ENCODE results near the gene ITGB8. TPM values are rescaled to one million over a fixed set of nuclear protein-coding genes. Genes with fewer than 3 reads are reported as not detected.

The ITGB8 gene
- total RNA-seq, 2 experiments from 2014 or later = not detected

GRCh38 chr7:20296901-20297300, 33.8 kb upstream of the ITGB8 start:
- H3K36me3 Mint-ChIP-seq (ENCODE audit: low read depth) = no peaks in the 10 kb centered on the region
- H3K27ac Mint-ChIP-seq = no peak overlapping the region
- POLR2A ChIA-PET = no interaction called here

GRCh38 chr7:20298486-20298901, 32.2 kb upstream of the ITGB8 start:
- TF ChIP-seq CTCF (IDR thresholded peaks at IDR 0.05) = no peak
- intact Hi-C loops (cut with micrococcal nuclease) = no loop called here

More at GRCh38 chr7:20296901-20297300, 33.8 kb upstream of the ITGB8 start:
- no peak for ATAC-seq
- CTCF ChIA-PET = no interaction called here
- no peak for TF ChIP-seq CTCF (IDR thresholded peaks at IDR 0.05)
- DNase-seq = no peak
- H3K4me1 Mint-ChIP-seq (ENCODE audit: low read depth) = peaks cover 4% of the 10 kb centered on the region
- no peaks in the 10 kb centered on the region for H3K27me3 Mint-ChIP-seq
- intact Hi-C loops (cut with micrococcal nuclease) = no loop called here
- no peak overlapping the region for H3K4me3 Mint-ChIP-seq
- H3K9me3 Mint-ChIP-seq = peaks cover 4% of the 10 kb centered on the region

GRCh38 chr7:20299145-20299544, 31.6 kb upstream of the ITGB8 start:
- DNase-seq (no peak), ATAC-seq (no peak)
- no peak overlapping the region for H3K27ac Mint-ChIP-seq
- H3K9me3 Mint-ChIP-seq = peaks cover 4% of the 10 kb centered on the region
- TF ChIP-seq CTCF (IDR thresholded peaks at IDR 0.05) = no peak
- H3K36me3 Mint-ChIP-seq (ENCODE audit: low read depth) = no peaks in the 10 kb centered on the region
- H3K4me1 Mint-ChIP-seq (ENCODE audit: low read depth) = peaks cover 4% of the 10 kb centered on the region
- POLR2A ChIA-PET = no interaction called here
- intact Hi-C loops (cut with micrococcal nuclease) = no loop called here
- no peak overlapping the region for H3K4me3 Mint-ChIP-seq
- no peaks in the 10 kb centered on the region for H3K27me3 Mint-ChIP-seq
- CTCF ChIA-PET = interaction anchor here (1.5 kb wide), 1 partner anchor 14 kb away, joined by 4 read pairs; no protein-coding TSS in a partner anchor

More at GRCh38 chr7:20298486-20298901, 32.2 kb upstream of the ITGB8 start:
- H3K9me3 Mint-ChIP-seq = peaks cover 4% of the 10 kb centered on the region
- no peak for DNase-seq
- H3K4me1 Mint-ChIP-seq (ENCODE audit: low read depth) = peaks cover 4% of the 10 kb centered on the region
- no peaks in the 10 kb centered on the region for H3K36me3 Mint-ChIP-seq (ENCODE audit: low read depth)
- no peak for ATAC-seq
- no peak overlapping the region for H3K27ac Mint-ChIP-seq
- no peak overlapping the region for H3K4me3 Mint-ChIP-seq
- H3K27me3 Mint-ChIP-seq = no peaks in the 10 kb centered on the region
- ChIA-PET CTCF (interaction anchor here (1.5 kb wide), 1 partner anchor 13 kb away, joined by 4 read pairs; no protein-coding TSS in a partner anchor), POLR2A (no interaction called here)

- CTCF ChIA-PET = interaction anchor here (1.5 kb wide), 1 partner anchor 14 kb away, joined by 4 read pairs; no protein-coding TSS in a partner anchor
- DNase-seq = no peak
These were observed 30.9 kb upstream of the ITGB8 start for GRCh38 chr7:20299647-20300312.

More at GRCh38 chr7:20299647-20300312, 30.9 kb upstream of the ITGB8 start:
- peaks cover 4% of the 10 kb centered on the region for H3K9me3 Mint-ChIP-seq
- POLR2A ChIA-PET = no interaction called here
- H3K36me3 Mint-ChIP-seq (ENCODE audit: low read depth) = no peaks in the 10 kb centered on the region
- intact Hi-C loops (cut with micrococcal nuclease) = no loop called here
- TF ChIP-seq CTCF (IDR thresholded peaks at IDR 0.05) = no peak
- no peaks in the 10 kb centered on the region for H3K27me3 Mint-ChIP-seq
- peaks cover 4% of the 10 kb centered on the region for H3K4me1 Mint-ChIP-seq (ENCODE audit: low read depth)
- no peak for ATAC-seq
- no peak overlapping the region for H3K27ac Mint-ChIP-seq
- no peak overlapping the region for H3K4me3 Mint-ChIP-seq
